ENCODE results near the gene ABCA4.

Gene ABCA4

DNA sequence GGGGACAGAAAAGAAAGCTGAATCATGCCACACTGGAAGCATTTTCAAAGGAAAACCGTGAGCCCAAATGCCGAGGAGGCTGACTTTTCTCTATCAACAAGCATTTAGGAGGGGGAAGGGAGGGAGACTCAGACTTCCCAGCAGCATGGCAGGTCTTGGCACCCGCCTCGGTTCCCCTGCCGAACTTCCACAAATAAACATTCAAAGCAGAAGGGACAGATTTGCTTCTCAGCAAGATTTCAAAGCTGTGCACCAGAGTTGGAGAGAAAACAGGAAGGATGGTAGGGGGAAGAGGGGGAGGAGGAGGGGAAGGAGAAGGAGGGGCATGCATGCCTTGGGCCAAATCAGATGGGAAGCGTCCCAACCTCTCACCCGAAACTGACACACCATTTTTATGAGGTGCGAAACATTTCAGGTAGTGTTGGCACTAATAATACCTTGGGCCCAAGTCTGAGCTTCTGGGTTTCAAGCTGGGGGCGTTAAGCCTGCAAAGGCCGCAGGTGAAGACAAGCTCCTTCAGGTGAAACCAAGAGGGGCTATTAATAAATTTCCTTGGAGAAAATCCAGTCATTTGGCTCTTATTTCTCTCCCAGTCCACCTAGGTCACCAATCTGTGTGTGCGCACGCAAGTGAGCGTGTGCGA lies 26.4 kb downstream of the ABCA4 start:
- TF ChIP-seq EZH2phosphoT487 (IDR thresholded peaks at IDR 0.05; ENCODE audit: borderline replicate concordance) (no peak), CTCF (conservative IDR thresholded peaks at IDR 0.05; ENCODE audit: low read length) (no peak)
- H3K9me3 ChIP-seq (ENCODE audit: insufficient read depth, low read depth, low read length): no peaks in the 10 kb centered on the region
- H3K4me2 ChIP-seq (ENCODE audit: low read depth, low read length, poor library complexity, severe bottlenecking): peak overlapping the region; percentile 77
- H3K79me2 ChIP-seq (ENCODE audit: insufficient read depth, low read length): no peaks in the 10 kb centered on the region
- no peaks in the 10 kb centered on the region for H3K9me2 ChIP-seq (replicated peaks; ENCODE audit: low read depth, low read length)
- peak overlapping the region; percentile 91 for H3K9ac ChIP-seq (ENCODE audit: low read depth, low read length, poor library complexity, severe bottlenecking)
- no peaks in the 10 kb centered on the region for H3K36me3 ChIP-seq (ENCODE audit: insufficient read depth, low read length)
- no peaks in the 10 kb centered on the region for H3K27me3 ChIP-seq (ENCODE audit: insufficient read depth, low read length, poor library complexity, severe bottlenecking)
- H4K20me1 ChIP-seq (ENCODE audit: insufficient read depth, low read length, poor library complexity, severe bottlenecking): no peaks in the 10 kb centered on the region
- peak overlapping the region; percentile 45 for H3K4me3 ChIP-seq (ENCODE audit: low read length, poor library complexity, severe bottlenecking)
- peaks cover 92% of the 10 kb centered on the region for H3K4me1 ChIP-seq (ENCODE audit: insufficient read depth, low read length, poor library complexity, severe bottlenecking)
- no peak overlapping the region for H2AFZ ChIP-seq (ENCODE audit: low read length)
- H3F3A ChIP-seq (ENCODE audit: low read depth): peaks cover 18% of the 10 kb centered on the region

DNA sequence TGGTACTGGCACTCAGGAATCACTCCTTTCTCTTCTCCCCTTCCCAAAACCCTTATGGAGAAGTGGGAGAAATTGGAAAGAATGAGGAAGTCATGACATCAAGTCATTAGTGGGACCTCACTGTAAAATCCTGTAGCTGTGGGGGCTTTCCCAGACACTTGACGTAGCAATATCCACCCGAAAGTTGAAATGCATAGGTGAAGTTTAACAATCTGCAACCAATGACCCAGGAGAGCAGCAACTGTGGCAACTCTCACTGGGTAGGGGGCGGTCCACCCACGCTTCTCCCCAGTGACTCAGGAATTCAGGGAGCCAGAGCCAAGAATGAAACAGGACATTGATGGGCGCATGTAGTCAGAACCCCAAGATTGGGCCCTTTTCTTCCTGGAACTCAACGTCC lies 27.0 kb downstream of the ABCA4 start:
- H3K27me3 ChIP-seq (ENCODE audit: insufficient read depth, low read length, poor library complexity, severe bottlenecking): no peaks in the 10 kb centered on the region
- H3K36me3 ChIP-seq (ENCODE audit: insufficient read depth, low read length): no peaks in the 10 kb centered on the region
- H3K4me3 ChIP-seq (ENCODE audit: low read length, poor library complexity, severe bottlenecking): peak overlapping the region; percentile 58
- no peaks in the 10 kb centered on the region for H3K79me2 ChIP-seq (ENCODE audit: insufficient read depth, low read length)
- peaks cover 92% of the 10 kb centered on the region for H3K4me1 ChIP-seq (ENCODE audit: insufficient read depth, low read length, poor library complexity, severe bottlenecking)
- no peaks in the 10 kb centered on the region for H3K9me2 ChIP-seq (replicated peaks; ENCODE audit: low read depth, low read length)
- no peaks in the 10 kb centered on the region for H4K20me1 ChIP-seq (ENCODE audit: insufficient read depth, low read length, poor library complexity, severe bottlenecking)
- no peaks in the 10 kb centered on the region for H3K9me3 ChIP-seq (ENCODE audit: insufficient read depth, low read depth, low read length)
- TF ChIP-seq EZH2phosphoT487 (IDR thresholded peaks at IDR 0.05; ENCODE audit: borderline replicate concordance) (no peak), CTCF (conservative IDR thresholded peaks at IDR 0.05; ENCODE audit: low read length) (no peak)
- peaks cover 18% of the 10 kb centered on the region for H3F3A ChIP-seq (ENCODE audit: low read depth)
- H3K9ac ChIP-seq (ENCODE audit: low read depth, low read length, poor library complexity, severe bottlenecking): peak overlapping the region; percentile 91
- no peak overlapping the region for H2AFZ ChIP-seq (ENCODE audit: low read length)
- H3K4me2 ChIP-seq (ENCODE audit: low read depth, low read length, poor library complexity, severe bottlenecking): peak overlapping the region; percentile 77

- Histone ChIP-seq H3F3A (ENCODE audit: low read depth) (peaks cover 18% of the 10 kb centered on the region), H4K20me1 (ENCODE audit: insufficient read depth, low read length, poor library complexity, severe bottlenecking) (no peaks in the 10 kb centered on the region), H3K4me1 (ENCODE audit: insufficient read depth, low read length, poor library complexity, severe bottlenecking) (peaks cover 92% of the 10 kb centered on the region), H3K36me3 (ENCODE audit: insufficient read depth, low read length) (no peaks in the 10 kb centered on the region), H2AFZ (ENCODE audit: low read length) (no peak overlapping the region), H3K27me3 (ENCODE audit: insufficient read depth, low read length, poor library complexity, severe bottlenecking) (no peaks in the 10 kb centered on the region), H3K79me2 (ENCODE audit: insufficient read depth, low read length) (no peaks in the 10 kb centered on the region), H3K9me2 (replicated peaks; ENCODE audit: low read depth, low read length) (no peaks in the 10 kb centered on the region), H3K4me3 (ENCODE audit: low read length, poor library complexity, severe bottlenecking) (peak overlapping the region; percentile 58), H3K4me2 (ENCODE audit: low read depth, low read length, poor library complexity, severe bottlenecking) (peak overlapping the region; percentile 77), H3K9ac (ENCODE audit: low read depth, low read length, poor library complexity, severe bottlenecking) (peak overlapping the region; percentile 91), H3K9me3 (ENCODE audit: insufficient read depth, low read depth, low read length) (no peaks in the 10 kb centered on the region)
- TF ChIP-seq CTCF (conservative IDR thresholded peaks at IDR 0.05; ENCODE audit: low read length) (no peak), EZH2phosphoT487 (IDR thresholded peaks at IDR 0.05; ENCODE audit: borderline replicate concordance) (no peak)
Measured at GRCh38 chr1:94093396-94093795, 27.6 kb downstream of the ABCA4 start.

All from Loucy (cell line).